ENCODE measurements around the gene HOXA3. TPM values are rescaled to one million over a fixed set of nuclear protein-coding genes. Genes with fewer than 3 reads are reported as not detected.

Gene HOXA3
- total RNA-seq, 1 donor from 2014 or later = 5.5 TPM

- no peak for DNase-seq (ENCODE audit: extremely low read depth, low read depth, low spot score)
Observed at GRCh38 chr7:27157702-27158431, 5.5 kb upstream of the HOXA3 start.

GRCh38 chr7:27156916-27157701 lies 4.7 kb upstream of the HOXA3 start:
- no peak for DNase-seq (ENCODE audit: extremely low read depth, low read depth, low spot score)

- DNase-seq (ENCODE audit: extremely low read depth, low read depth, low spot score) = no peak
Observed at GRCh38 chr7:27156508-27156898, 4.1 kb upstream of the HOXA3 start, which contains the start of gene HOXA7. Gene HOXA7 (minus strand): TSS chr7:27156675. CDS start chr7:27156545, 130 bp downstream.

GRCh38 chr7:27155816-27156507 lies 3.6 kb upstream of the HOXA3 start:
- no peak for DNase-seq (ENCODE audit: extremely low read depth, low read depth, low spot score)

DNA sequence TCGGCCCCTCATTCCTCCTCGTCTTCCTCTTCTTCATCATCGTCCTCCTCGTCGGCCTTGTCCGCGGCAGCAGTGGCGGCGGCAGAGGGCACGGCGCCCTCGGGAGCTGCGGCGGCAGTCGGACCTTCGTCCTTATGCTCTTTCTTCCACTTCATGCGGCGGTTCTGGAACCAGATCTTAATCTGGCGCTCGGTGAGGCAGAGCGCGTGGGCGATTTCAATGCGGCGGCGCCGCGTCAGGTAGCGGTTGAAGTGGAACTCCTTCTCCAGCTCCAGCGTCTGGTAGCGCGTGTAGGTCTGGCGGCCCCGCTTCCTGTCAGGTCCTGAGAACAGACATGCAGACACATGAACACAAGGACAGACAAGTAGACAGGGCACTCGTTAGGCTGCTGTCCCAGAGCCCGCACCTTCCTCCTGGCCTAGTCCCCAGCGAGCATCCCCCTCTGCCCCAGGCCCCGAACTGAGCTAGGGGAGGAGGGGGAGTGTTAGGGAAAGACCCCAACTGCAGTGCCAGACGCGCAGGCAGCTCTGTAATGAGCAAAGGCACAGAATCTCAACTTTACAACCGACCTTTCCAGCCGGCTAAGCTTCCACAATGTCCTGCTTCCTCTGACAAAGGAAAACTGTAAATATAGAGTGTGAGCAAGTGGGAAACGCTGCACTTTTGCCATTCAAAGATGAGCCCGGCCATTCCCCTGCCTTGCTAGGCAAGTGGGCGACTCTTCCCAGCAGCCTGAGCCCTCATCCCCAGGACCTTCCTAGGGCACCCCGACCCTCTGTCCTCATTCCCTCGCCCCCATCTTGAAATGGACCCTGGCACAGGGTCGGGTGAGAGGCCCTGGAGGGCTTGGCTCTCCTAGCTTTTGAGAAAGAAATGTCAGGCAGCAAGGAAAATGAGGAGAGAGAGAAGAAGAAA lies 2.8 kb upstream of the HOXA3 start:
- DNase-seq (ENCODE audit: extremely low read depth, low read depth, low spot score) = no peak

GRCh38 chr7:27154369-27154768 lies 2.0 kb upstream of the HOXA3 start:
- no peak for DNase-seq (ENCODE audit: extremely low read depth, low read depth, low spot score)

- DNase-seq (ENCODE audit: extremely low read depth, low read depth, low spot score) = no peak
Observed at GRCh38 chr7:27153526-27153925, 1.1 kb upstream of the HOXA3 start.

DNA sequence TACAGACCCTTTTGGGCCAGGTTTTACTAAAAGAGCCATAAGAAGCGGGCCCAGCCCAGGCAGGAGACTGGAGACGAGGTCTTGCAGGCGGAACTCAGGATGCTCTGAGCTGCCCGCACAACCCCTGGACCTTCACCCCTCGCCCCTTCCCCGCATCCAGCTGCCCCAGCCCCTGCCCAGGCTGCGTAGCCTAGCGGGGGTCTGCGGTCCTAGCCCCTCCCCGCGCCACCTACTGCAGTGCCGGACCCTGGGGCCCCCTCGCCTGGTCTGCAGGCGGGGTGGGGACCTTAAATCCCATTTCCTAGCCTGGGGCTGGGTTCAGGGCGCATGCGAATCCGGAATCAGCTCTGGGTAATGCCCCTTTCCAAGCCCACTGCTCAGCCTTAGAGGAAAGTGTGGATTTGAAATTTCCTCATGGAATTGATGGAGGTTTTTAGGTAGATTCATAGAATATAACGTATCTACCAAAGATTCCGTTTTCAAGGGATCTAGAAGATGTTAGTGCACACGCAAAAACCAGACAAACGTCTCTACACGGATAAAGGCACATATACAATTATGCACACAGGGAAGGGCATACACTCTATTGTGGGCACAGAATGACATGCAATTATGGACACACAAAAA lies 546 bp upstream of the HOXA3 start:
- no peak for DNase-seq (ENCODE audit: extremely low read depth, low read depth, low spot score)

- no peak for DNase-seq (ENCODE audit: extremely low read depth, low read depth, low spot score)
Observed at GRCh38 chr7:27151341-27151930, 947 bp downstream of the HOXA3 start.

GRCh38 chr7:27150568-27151340 lies 1.6 kb downstream of the HOXA3 start:
- no peak for DNase-seq (ENCODE audit: extremely low read depth, low read depth, low spot score)

DNA sequence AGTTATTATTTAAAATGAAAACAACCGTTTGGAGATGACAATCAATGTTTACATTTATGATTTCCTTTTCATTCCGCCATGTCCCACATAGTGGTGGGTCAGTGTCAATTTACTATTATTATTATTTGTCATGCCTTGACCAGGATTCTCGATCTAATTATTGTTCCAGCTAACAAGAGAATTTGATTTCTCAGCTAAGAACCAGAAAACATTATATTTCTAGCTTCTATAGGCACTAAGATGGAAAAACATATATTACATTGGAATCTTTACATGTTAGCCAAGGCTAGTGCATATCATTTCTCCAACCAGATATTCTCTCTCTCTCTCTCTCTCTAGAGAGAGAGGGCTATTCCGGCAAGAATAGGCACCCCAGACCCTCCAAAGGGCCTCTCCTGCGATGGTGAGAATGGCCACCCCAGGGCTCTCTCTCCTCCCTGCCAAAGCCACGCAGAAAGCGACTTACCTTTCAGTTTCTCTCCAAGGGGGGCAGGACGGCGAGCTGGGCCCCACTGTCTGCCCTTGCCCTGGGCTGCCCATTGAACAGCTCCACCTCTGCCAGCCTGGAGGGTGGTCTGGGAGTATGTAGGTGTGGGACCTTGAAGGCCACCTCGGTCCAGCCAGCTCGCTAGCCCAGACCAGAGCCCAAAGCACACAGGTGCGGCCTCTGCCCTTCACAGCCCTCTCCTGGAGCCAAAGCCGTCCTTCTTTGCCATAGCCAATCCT lies 2.4 kb downstream of the HOXA3 start:
- no peak for DNase-seq (ENCODE audit: extremely low read depth, low read depth, low spot score)

- no peak for DNase-seq (ENCODE audit: extremely low read depth, low read depth, low spot score)
Observed at GRCh38 chr7:27148756-27149641, 3.4 kb downstream of the HOXA3 start.

DNA sequence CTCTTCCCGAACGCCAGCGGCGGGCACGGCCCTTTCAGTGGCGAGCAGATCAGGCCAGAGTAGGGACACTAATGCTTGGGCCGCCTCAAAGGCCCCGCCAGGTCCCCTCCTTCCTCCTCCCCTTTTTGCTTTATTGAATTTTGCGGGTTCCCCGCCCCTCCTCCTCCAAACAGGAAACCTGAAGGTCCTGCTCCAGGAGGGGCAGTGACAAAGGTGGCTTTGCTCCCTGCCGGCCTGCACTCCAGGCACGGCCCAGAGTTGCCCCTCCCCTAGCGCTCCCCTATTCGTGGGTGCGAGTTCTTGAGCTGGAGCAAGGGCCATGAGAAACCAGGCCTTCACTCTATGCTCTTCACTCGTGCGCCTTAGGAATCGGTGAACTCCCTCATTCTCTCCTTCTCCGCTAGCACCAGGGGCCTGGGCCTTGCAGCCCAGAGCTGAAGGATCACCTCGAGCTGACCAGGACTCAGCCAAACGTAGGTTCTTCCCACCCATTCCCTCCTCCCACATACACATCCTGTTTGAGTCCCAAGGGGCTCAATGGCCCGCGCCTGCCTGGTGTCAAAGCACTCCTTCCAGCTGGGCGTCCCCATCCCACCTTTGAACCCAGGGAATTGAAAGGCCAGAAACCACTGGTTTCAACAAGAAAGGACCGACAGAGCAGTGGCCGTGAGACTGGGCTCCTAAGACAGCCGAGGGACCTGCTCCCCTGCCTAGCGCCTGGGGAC lies 4.2 kb downstream of the HOXA3 start:
- DNase-seq (ENCODE audit: extremely low read depth, low read depth, low spot score) = no peak

DNA sequence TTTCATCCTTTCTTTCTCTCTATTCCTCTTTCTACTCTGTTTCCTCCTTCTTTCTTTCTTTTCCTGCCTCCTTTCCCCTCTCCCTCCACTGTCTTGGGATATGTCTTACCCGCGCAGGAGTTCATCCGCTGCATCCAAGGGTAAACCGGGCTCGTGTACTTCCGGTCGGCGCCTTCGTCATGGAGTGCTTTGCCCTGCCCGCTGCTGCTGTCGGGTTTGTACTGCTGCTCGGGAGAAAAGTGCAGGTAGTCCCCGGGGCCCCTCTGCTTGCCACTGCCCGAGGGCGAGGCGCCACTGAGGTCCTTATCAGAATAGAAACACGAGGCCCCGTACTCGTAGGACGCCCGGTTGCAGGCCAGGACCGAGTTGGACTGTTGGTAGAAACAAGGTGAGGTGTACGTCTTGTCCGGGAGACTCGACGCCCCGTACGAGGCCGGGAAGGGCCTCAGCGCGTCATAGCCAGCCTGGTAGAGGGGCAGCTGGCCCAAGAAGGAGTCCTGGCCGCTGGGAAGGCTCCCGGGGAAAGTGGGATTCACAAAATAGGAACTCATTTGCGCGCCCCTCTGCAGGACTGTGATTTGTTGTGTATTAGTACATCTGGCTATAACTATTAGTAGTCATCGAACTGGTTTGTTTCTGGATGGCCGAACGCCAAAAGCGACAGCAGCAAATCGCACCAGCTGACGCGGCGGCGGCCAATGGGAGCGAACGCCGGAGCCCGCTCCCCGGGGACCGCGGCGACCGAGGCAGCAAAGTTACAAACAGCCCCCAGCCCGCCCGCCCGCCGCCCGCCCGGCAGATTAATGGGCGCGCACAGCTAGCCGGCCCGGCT lies 5.0 kb downstream of the HOXA3 start, which contains the start of gene HOXA6:
Gene HOXA6, minus strand, starts transcription at position 576 of the 832 bp plus-strand sequence. Its CDS starts 25 bp downstream, at position 551.
- no peak for DNase-seq (ENCODE audit: extremely low read depth, low read depth, low spot score)

- DNase-seq (ENCODE audit: extremely low read depth, low read depth, low spot score) = no peak
Observed at GRCh38 chr7:27146491-27147198, 5.7 kb downstream of the HOXA3 start.

All from glomerular endothelial cell (primary cell).